HT-29 (cell line): ENCODE data around the gene SPINK4. TPM values are rescaled to one million over a fixed set of nuclear protein-coding genes. Genes with fewer than 3 reads are reported as not detected.

Experiments
- DNase-seq: peaks from one replicate; pipeline ENCODE4 v3.0.0-alpha.2; 2015; ENCODE audit warnings: low spot score
- total RNA-seq: library from RNA; depleted of rRNA; stranded (reverse); fragments of >200 nt; shearing (Covaris generic); gene quantifications from 2 replicates; pipeline ENCODE4 v1.2.3, GENCODE V29; 2014; rRNA removed

SPINK4 gene
- total RNA-seq, 1 experiment from 2014 or later = not detected

GRCh38 chr9:33291031-33291397 is 51.0 kb downstream of the SPINK4 start:
- no peak for DNase-seq

GRCh38 chr9:33291901-33292300 is 51.9 kb downstream of the SPINK4 start:
- no peak for DNase-seq

GRCh38 chr9:33293782-33294181 is 53.8 kb downstream of the SPINK4 start:
- no peak for DNase-seq

- no peak for DNase-seq
These were observed 54.9 kb downstream of the SPINK4 start for GRCh38 chr9:33294670-33295432.

GRCh38 chr9:33295571-33295970 is 55.6 kb downstream of the SPINK4 start:
- no peak for DNase-seq

- DNase-seq = no peak
These were observed 57.5 kb downstream of the SPINK4 start for GRCh38 chr9:33297432-33297831.

Other genes with a start within 250 kb of the SPINK4 start
- gene APTX, start 238.5 kb upstream of the SPINK4 start, total RNA-seq = 26.0 and 29.7 TPM in 2 replicates
- 53.2 and 59.5 TPM in 2 replicates for gene DNAJA1, start 214.9 kb upstream of the SPINK4 start, total RNA-seq
- 11.5 and 11.8 TPM in 2 replicates for gene SMU1, start 163.5 kb upstream of the SPINK4 start, total RNA-seq
- gene B4GALT1, start 72.8 kb upstream of the SPINK4 start, total RNA-seq = 14.6 and 16.9 TPM in 2 replicates
- 70.0 and 78.4 TPM in 2 replicates for gene BAG1, start 24.5 kb downstream of the SPINK4 start, total RNA-seq
- gene CHMP5, start 24.9 kb downstream of the SPINK4 start, total RNA-seq = 24.7 and 29.2 TPM in 2 replicates
- gene NFX1, start 50.3 kb downstream of the SPINK4 start, total RNA-seq = 15.2 and 18.2 TPM in 2 replicates
- gene AQP7, start 162.4 kb downstream of the SPINK4 start, total RNA-seq = 0.21 and 0.58 TPM in 2 replicates
- gene AQP3, start 207.4 kb downstream of the SPINK4 start, total RNA-seq = 82.7 and 116 TPM in 2 replicates
- 53.5 and 54.4 TPM in 2 replicates for gene NOL6, start 233.8 kb downstream of the SPINK4 start, total RNA-seq